ENCODE results near the gene ELK4. TPM values are rescaled to one million over a fixed set of nuclear protein-coding genes. Genes with fewer than 3 reads are reported as not detected.

Gene ELK4
- total and polyA plus RNA-seq, 2 donors (not counting 3 experiments of a cell fraction or from before 2014, with no cell fraction given) = 8.7 to 107 TPM

DNA sequence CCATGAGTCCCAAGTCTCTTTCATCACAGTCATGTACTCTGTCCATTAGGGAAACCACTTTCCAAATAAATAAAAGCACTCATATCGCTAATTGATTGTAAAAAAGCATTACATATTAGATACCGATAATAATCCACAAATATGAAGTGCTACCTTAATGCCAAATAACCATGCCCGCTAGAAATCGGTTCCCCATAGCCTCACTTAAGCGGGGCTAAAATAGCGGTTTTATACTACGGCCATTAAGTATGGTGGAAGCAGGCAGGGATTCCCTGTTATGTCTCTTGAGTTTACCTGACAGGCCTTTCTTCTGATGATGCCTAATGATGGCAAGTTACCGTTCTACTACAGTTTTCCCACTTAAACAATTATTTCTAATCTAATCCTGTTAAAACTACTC, 3.9 kb downstream of the ELK4 start:
- dilution Hi-C loops (cut with MboI; ENCODE audit: extremely low pct_ligation_motif_present, low sequenced_read_pairs) (no loop called here), intact Hi-C loops (cut with micrococcal nuclease) (no loop called here)
- POLR2A ChIA-PET = no interaction called here
- peaks cover 3 to 5% of the 10 kb centered on the region in 2 experiments for H3K36me3 ChIP-seq (ENCODE audit: control insufficient read depth in 2 of 2, extremely low read depth in 1 of 2, insufficient read depth in 2 of 2, low read length in 2 of 2)
- H3K4me2 ChIP-seq (ENCODE audit: insufficient read depth, low read length) = no peak overlapping the region
- TF ChIP-seq FOS (IDR thresholded peaks at IDR 0.05; ENCODE audit: borderline replicate concordance, insufficient read depth, low read length) (no peak), GATA2 (IDR thresholded peaks at IDR 0.05; ENCODE audit: insufficient read depth, insufficient read length, low read depth, low read length) (no peak), POLR2AphosphoS5 (IDR thresholded peaks at IDR 0.05; ENCODE audit: insufficient read depth, low read depth, low read length) (no peak), MYC (IDR thresholded peaks at IDR 0.05; ENCODE audit: low read depth, low read length) (no peak)
- no peak overlapping the region for H3K27ac ChIP-seq (ENCODE audit: insufficient read depth, low read depth, low read length)
- DNase-seq (ENCODE audit: low read depth, low spot score) (no peak), FAIRE-seq (no peak)
- BruUV-seq (replicated peaks) = no TSS peak
- H3K9me3 ChIP-seq (replicated peaks; ENCODE audit: control insufficient read depth, insufficient read depth, low read length) = no peaks in the 10 kb centered on the region
- CTCF ChIA-PET = interaction anchor here (2.8 to 6.3 kb wide), 2 partner anchors 38 to 84 kb away, joined by 6 to 294 read pairs; no protein-coding TSS in a partner anchor
- H2AFZ ChIP-seq (ENCODE audit: low read depth, low read length) = no peak overlapping the region
- peaks cover 21% of the 10 kb centered on the region for H3K4me1 ChIP-seq (ENCODE audit: control insufficient read depth, extremely low read depth, insufficient read depth, low read length)
- H3K9ac ChIP-seq (replicated peaks; ENCODE audit: extremely low read depth, insufficient read depth, low read length) = no peak overlapping the region
- peaks cover 74% of the 10 kb centered on the region for H3K79me2 ChIP-seq (ENCODE audit: control insufficient read depth, insufficient read depth, low read length)
- no peak overlapping the region for H3K4me3 ChIP-seq (replicated peaks in 1 of 3; ENCODE audit: insufficient read depth in 1 of 3, low read depth in 1 of 3, low read length in 3 of 3)
- H3K27me3 ChIP-seq (ENCODE audit: control insufficient read depth in 2 of 2, insufficient read depth in 2 of 2, low read length in 2 of 2) = no peaks in the 10 kb centered on the region
- no peaks in the 10 kb centered on the region for H4K20me1 ChIP-seq (replicated peaks; ENCODE audit: control insufficient read depth, extremely low read depth, insufficient read depth, low read length)
- no peaks in the 10 kb centered on the region for H3K9me1 ChIP-seq (replicated peaks; ENCODE audit: control insufficient read depth, extremely low read depth, insufficient read depth, low read length)

DNA sequence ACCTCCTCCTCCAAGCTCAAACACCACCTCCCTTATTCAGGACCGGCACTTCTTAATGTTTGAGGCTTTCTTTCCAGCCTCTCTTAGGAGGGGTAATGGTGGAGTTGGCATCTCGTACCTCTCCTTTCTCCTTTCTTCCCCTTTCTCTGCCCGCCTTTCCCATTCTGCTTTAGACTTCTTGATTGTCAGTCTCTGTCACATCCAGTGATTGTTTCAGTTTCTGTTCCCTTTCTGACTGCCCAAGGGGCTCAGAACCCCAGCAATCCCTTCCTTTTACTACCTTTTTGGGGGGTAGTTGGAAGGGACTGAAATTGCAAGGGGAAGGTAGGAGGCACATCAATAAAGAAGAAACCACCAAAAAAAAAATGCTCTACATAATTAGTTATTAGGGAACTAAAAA, 5.6 kb downstream of the ELK4 start:
- Histone ChIP-seq H4K20me1 (replicated peaks; ENCODE audit: control insufficient read depth, extremely low read depth, insufficient read depth, low read length) (no peaks in the 10 kb centered on the region), H3K4me2 (ENCODE audit: insufficient read depth, low read length) (no peak overlapping the region), H3K4me3 (replicated peaks in 1 of 3; ENCODE audit: insufficient read depth in 1 of 3, low read depth in 1 of 3, low read length in 3 of 3) (no peak overlapping the region), H3K27me3 (ENCODE audit: control insufficient read depth in 2 of 2, insufficient read depth in 2 of 2, low read length in 2 of 2) (no peaks in the 10 kb centered on the region), H3K79me2 (ENCODE audit: control insufficient read depth, insufficient read depth, low read length) (peaks cover 77% of the 10 kb centered on the region), H2AFZ (ENCODE audit: low read depth, low read length) (no peak overlapping the region), H3K9me1 (replicated peaks; ENCODE audit: control insufficient read depth, extremely low read depth, insufficient read depth, low read length) (no peaks in the 10 kb centered on the region), H3K27ac (ENCODE audit: insufficient read depth, low read depth, low read length) (no peak overlapping the region), H3K4me1 (ENCODE audit: control insufficient read depth, extremely low read depth, insufficient read depth, low read length) (peaks cover 11% of the 10 kb centered on the region), H3K36me3 (ENCODE audit: control insufficient read depth in 2 of 2, extremely low read depth in 1 of 2, insufficient read depth in 2 of 2, low read length in 2 of 2) (peaks cover 3 to 9% of the 10 kb centered on the region in 2 experiments), H3K9ac (replicated peaks; ENCODE audit: extremely low read depth, insufficient read depth, low read length) (no peak overlapping the region), H3K9me3 (replicated peaks; ENCODE audit: control insufficient read depth, insufficient read depth, low read length) (no peaks in the 10 kb centered on the region)
- TF ChIP-seq GATA2 (IDR thresholded peaks at IDR 0.05; ENCODE audit: insufficient read depth, insufficient read length, low read depth, low read length) = no peak
- TF ChIP-seq FOS (IDR thresholded peaks at IDR 0.05; ENCODE audit: borderline replicate concordance, insufficient read depth, low read length) = no peak
- TF ChIP-seq, protein P1, sequence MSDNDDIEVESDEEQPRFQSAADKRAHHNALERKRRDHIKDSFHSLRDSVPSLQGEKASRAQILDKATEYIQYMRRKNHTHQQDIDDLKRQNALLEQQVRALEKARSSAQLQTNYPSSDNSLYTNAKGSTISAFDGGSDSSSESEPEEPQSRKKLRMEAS (IDR thresholded peaks at IDR 0.05; ENCODE audit: insufficient read depth, insufficient read length) = no peak
- TF ChIP-seq EZH2 (IDR thresholded peaks at IDR 0.05; ENCODE audit: borderline replicate concordance, low read depth, low read length, severe bottlenecking) = no peak
- TF ChIP-seq MYC (IDR thresholded peaks at IDR 0.05; ENCODE audit: low read depth, low read length) = no peak
- no peak for TF ChIP-seq POLR2AphosphoS5 (IDR thresholded peaks at IDR 0.05; ENCODE audit: insufficient read depth, low read depth, low read length)
- TF ChIP-seq, protein P2, sequence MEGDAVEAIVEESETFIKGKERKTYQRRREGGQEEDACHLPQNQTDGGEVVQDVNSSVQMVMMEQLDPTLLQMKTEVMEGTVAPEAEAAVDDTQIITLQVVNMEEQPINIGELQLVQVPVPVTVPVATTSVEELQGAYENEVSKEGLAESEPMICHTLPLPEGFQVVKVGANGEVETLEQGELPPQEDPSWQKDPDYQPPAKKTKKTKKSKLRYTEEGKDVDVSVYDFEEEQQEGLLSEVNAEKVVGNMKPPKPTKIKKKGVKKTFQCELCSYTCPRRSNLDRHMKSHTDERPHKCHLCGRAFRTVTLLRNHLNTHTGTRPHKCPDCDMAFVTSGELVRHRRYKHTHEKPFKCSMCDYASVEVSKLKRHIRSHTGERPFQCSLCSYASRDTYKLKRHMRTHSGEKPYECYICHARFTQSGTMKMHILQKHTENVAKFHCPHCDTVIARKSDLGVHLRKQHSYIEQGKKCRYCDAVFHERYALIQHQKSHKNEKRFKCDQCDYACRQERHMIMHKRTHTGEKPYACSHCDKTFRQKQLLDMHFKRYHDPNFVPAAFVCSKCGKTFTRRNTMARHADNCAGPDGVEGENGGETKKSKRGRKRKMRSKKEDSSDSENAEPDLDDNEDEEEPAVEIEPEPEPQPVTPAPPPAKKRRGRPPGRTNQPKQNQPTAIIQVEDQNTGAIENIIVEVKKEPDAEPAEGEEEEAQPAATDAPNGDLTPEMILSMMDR (IDR thresholded peaks at IDR 0.05; ENCODE audit: extremely low read depth in 1 of 2, insufficient read depth in 1 of 2, low read depth in 1 of 2, low read length in 2 of 2) = no peak
- no peak for TF ChIP-seq POLR2A (IDR thresholded peaks at IDR 0.05; ENCODE audit: low read depth, low read length)
- no peak for TF ChIP-seq JUN (IDR thresholded peaks at IDR 0.05; ENCODE audit: borderline replicate concordance, insufficient read depth, insufficient read length, low read depth)
- no peak for DNase-seq (ENCODE audit: low read depth, low spot score)
- dilution Hi-C loops (cut with MboI; ENCODE audit: extremely low pct_ligation_motif_present, low sequenced_read_pairs) = no loop called here
- BruUV-seq (replicated peaks) = no TSS peak
- intact Hi-C loops (cut with micrococcal nuclease) = no loop called here
- no peak for FAIRE-seq
- POLR2A ChIA-PET = no interaction called here
- CTCF ChIA-PET = interaction anchor here (1.2 kb wide), 1 partner anchor 34 kb away, joined by 3 read pairs; no protein-coding TSS in a partner anchor
